Prostate gland (tissue), 2 donors: ENCODE data around the gene MMP14. TPM values are rescaled to one million over a fixed set of nuclear protein-coding genes. Genes with fewer than 3 reads are reported as not detected.
"Not testable (repeated sequence)": the region's sequence is repeated elsewhere in the genome, so short reads cannot be mapped to it uniquely, and the experiment has no call there.

ENCODE experiments used
- DNase-seq: peaks from one replicate; pipeline ENCODE4 v3.0.0-alpha.2; 2019; ENCODE audit warnings: low spot score
- H3K27ac ChIP-seq, 2 donors: fragments of 200-600 bp; sonication (generic); 2 replicates each; pipeline ENCODE4 v1.5.1; 2017 to 2019
- H3K27me3 ChIP-seq: fragments of 200-600 bp; sonication (generic); replicated peaks from 2 replicates; pipeline ENCODE4 v1.5.1; 2019; ENCODE audit not compliant: insufficient read depth
- H3K36me3 ChIP-seq, 2 donors: fragments of 200-600 bp; sonication (generic); 1 replicate in 1 of 2; 2 replicates in 1 of 2; pipeline versions ENCODE4 v1.5.1 to v1.8.1; 2017 to 2019
- H3K4me1 ChIP-seq: fragments of 200-600 bp; sonication (generic); replicated peaks from 2 replicates; pipeline ENCODE4 v1.5.1; 2019
- H3K4me3 ChIP-seq, 2 donors: fragments of 200-600 bp; sonication (generic); 2 replicates each; pipeline ENCODE4 v1.5.1; 2017 to 2019
- H3K9me3 ChIP-seq: fragments of 200-600 bp; sonication (generic); 2 replicates; pipeline ENCODE4 v1.5.1; 2017
- POLR2A ChIP-seq: fragments of 450-650 bp; IDR thresholded peaks from one replicate; pipeline ENCODE4 v1.6.1; 2016; ENCODE audit warnings: antibody characterized with exemption, mild to moderate bottlenecking
- POLR2AphosphoS5 ChIP-seq: sonication (generic); formaldehyde crosslinking; IDR thresholded peaks from one replicate; pipeline ENCODE4 v1.6.1; 2017; ENCODE audit warnings: antibody characterized with exemption
- WGBS: methylation state at CpG from one replicate; pipeline ENCODE4 v1.1.5; 2018; 5-methylcytosine and 5-hydroxymethylcytosine counted together
- intact Hi-C: fragments of 100-400 bp; cut with DNase I; formaldehyde crosslinking; loops from one replicate; pipeline ENCODE4 v1.14.2; 2022
- total RNA-seq, 2 donors: library from RNA; depleted of rRNA; stranded (reverse); fragments of >200 nt; gene quantifications; one replicate each; pipeline ENCODE4 v1.1.0, GENCODE V29; 2016
- TF ChIP-seq, protein P1 (sequence below), 4 experiments: fragments of 200-600 bp in 2 of 4; fragments of 450-650 bp in 2 of 4; sonication (generic) in 2 of 4; IDR thresholded peaks; 1 replicate in 3 of 4; 2 replicates in 1 of 4; pipeline ENCODE4 v1.5.1; 2016 to 2019; ENCODE audit warnings: antibody characterized with exemption in 4 of 4, mild to moderate bottlenecking in 2 of 4, moderate library complexity in 2 of 4

The MMP14 gene
- total RNA-seq, 2 donors from 2014 or later = 64.9 to 90.4 TPM

DNA sequence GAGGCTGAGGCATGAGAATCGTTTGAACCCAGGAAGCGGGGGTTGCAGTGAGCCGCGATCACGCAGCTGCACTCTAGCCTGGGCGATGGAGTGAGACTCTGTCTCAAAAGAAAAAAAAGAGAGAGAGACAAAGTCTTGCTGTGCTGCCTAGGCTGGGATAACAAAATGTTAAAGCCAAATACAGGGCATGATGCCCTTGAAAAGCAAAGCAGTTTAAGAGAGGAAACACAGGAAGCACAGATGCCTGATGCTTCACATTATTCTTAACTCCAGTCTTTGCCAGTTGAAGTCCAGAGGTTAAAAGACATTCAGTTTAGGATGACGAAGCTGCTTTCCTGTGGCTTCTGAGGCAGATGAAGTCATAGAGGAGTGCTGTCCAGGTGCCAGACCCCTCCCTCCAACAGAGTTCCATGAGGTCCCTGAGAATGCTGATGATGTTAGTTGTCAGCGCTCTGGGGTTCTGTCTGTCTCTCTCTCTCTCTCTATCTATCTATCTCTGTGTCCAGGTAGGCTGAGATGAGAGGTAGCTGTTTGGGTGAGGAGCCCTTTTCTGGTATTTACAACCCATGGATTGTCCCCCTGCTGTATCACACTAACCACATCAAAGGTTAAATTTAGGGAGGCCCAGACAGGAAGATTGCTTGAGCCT lies 11.6 kb upstream of the MMP14 start:
- intact Hi-C loops = loop anchor here (10.0 kb wide), 1 partner anchor 170 kb away; no protein-coding TSS in a partner anchor
- no peaks in the 10 kb centered on the region for H3K27me3 ChIP-seq
- DNase-seq = no peak
- no peak for TF ChIP-seq POLR2AphosphoS5
- H3K4me3 ChIP-seq = no peak overlapping the region
- H3K27ac ChIP-seq = no peak overlapping the region
- no peaks in the 10 kb centered on the region for H3K36me3 ChIP-seq
- WGBS = 63% methylated on average over 8 of the region's 8 CpGs
- no peaks in the 10 kb centered on the region for H3K4me1 ChIP-seq
- no peaks in the 10 kb centered on the region for H3K9me3 ChIP-seq

GRCh38 chr14:22829076-22829660 lies 7.2 kb upstream of the MMP14 start:
- H3K9me3 ChIP-seq, H3K4me1 ChIP-seq, H3K36me3 ChIP-seq, H3K27me3 ChIP-seq, DNase-seq: not testable (repeated sequence)
- H3K27ac ChIP-seq = peak overlapping the region; percentile 58 to 71
- 83% methylated on average over 12 of the region's 12 CpGs for WGBS
- peak overlapping the region; percentile 63 to 81 for H3K4me3 ChIP-seq
- intact Hi-C loops = loop anchor here (10.0 kb wide), 1 partner anchor 174 kb away; no protein-coding TSS in a partner anchor

DNA sequence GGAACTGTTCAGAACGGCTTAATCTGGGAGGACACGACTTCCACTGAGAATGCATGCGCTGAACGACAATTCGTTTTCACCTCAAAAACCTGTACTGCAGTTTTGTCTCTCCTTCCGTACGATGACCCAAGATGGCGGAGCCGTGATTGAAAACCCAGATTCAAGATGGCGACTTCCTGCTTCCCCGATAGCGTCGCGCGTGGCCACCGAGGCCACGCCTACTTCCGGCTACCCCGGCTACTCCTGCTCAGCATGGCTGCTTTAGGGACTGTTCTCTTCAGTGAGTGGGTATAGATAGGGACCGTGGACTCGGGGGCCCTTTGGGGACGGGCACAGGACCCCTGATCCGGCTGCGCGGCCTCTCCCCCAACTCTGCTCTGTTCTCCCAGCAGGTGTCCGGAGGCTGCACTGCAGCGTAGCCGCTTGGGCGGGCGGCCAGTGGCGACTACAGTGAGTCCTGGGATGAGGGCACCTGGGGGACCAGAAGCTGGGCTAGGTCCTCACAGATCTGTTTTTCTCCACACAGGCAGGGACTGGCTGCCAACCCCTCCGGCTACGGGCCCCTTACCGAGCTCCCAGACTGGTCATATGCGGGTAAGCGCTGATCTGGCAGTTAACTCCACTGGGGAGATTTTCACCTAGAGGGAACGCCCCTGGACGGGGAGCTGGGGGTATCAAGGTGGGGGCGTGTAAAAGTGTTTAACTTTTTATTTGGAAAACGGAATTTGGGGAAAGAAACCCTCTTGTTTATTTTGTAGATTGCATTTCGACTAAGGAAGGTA lies 6.5 kb upstream of the MMP14 start, which contains the start of gene MRPL52:
Gene MRPL52 (plus strand): TSS at position 227 of the 782 bp plus-strand sequence. CDS start 26 bp downstream, at position 253.
- H3K4me1 ChIP-seq = peaks cover 6% of the 10 kb centered on the region
- intact Hi-C loops = loop anchor here (10.0 kb wide), 1 partner anchor 175 kb away; no protein-coding TSS in a partner anchor
- no peaks in the 10 kb centered on the region for H3K9me3 ChIP-seq
- TF ChIP-seq, protein P1, sequence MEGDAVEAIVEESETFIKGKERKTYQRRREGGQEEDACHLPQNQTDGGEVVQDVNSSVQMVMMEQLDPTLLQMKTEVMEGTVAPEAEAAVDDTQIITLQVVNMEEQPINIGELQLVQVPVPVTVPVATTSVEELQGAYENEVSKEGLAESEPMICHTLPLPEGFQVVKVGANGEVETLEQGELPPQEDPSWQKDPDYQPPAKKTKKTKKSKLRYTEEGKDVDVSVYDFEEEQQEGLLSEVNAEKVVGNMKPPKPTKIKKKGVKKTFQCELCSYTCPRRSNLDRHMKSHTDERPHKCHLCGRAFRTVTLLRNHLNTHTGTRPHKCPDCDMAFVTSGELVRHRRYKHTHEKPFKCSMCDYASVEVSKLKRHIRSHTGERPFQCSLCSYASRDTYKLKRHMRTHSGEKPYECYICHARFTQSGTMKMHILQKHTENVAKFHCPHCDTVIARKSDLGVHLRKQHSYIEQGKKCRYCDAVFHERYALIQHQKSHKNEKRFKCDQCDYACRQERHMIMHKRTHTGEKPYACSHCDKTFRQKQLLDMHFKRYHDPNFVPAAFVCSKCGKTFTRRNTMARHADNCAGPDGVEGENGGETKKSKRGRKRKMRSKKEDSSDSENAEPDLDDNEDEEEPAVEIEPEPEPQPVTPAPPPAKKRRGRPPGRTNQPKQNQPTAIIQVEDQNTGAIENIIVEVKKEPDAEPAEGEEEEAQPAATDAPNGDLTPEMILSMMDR (IDR thresholded peaks at IDR 0.05) = peak in 1 of 4 experiments; percentile 7
- no peak for TF ChIP-seq POLR2A
- peak; percentile 94 for TF ChIP-seq POLR2AphosphoS5
- DNase-seq = peak; percentile 88
- peak within 1 kb of the TSS; percentile 63 to 81 for H3K4me3 ChIP-seq
- no peaks in the 10 kb centered on the region for H3K27me3 ChIP-seq
- H3K27ac ChIP-seq = peak within 1 kb of the TSS; percentile 58 to 71
- H3K36me3 ChIP-seq = peaks cover 0 to 9% of the 10 kb centered on the region in 2 donors
- WGBS = under 1% methylated on average over 41 of the region's 41 CpGs

DNA sequence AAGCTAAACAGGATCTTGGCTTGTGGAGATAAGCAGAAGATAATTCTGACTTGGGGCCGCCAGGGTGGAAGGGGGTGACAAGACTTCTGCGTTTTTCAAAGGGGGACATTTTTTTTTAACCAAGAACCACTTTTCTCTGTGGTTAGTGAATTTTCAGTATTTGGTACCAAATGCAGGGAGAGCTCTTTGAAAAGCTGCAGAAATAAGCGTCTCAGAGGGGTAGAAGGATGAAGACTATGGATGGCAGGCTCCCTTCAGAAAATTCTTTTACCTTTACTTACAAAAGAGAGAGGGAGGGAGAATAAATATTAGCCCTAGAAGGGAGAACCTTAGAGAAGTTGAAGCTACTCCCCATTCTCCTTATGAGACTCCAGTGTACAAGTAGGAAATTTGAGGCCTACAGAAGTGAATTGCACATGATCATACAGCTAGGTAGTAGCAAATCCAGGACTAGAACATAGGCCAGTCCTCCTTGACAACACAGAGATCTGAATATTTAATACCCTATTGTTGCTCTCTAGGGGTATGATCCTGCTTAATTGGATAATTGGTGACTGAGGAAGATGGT lies 5.9 kb upstream of the MMP14 start:
- no peak overlapping the region for H3K27ac ChIP-seq
- intact Hi-C loops = no loop called here
- H3K36me3 ChIP-seq = peaks cover 0 to 9% of the 10 kb centered on the region in 2 donors
- no peaks in the 10 kb centered on the region for H3K9me3 ChIP-seq
- TF ChIP-seq, protein P1 (IDR thresholded peaks at IDR 0.05) = no peak
- TF ChIP-seq POLR2A (no peak), POLR2AphosphoS5 (no peak)
- no peak for DNase-seq
- peak overlapping the region; percentile 63 to 81 for H3K4me3 ChIP-seq
- H3K4me1 ChIP-seq = peaks cover 6% of the 10 kb centered on the region
- WGBS = 19% methylated on average over 3 of the region's 3 CpGs
- H3K27me3 ChIP-seq = no peaks in the 10 kb centered on the region

DNA sequence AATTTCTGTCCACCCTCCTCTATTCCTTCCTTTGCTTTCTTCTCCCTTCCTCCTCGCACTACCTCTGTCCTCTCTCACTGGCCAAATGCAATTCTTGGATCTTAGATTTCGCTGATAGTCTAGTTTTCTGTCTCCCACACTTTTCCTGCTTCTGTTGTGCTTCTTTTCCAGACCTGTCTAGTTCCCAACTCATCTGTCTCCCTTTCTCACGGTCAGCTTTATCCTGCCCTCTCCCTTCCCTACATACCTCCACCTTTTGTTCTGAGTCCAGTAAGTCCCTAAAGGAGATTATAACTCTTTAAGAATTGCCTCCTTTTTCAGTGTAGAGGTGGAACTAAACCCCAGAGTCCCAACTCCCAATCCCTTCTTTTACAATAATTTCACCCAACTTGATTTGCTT lies 880 bp upstream of the MMP14 start:
- peaks cover 3% of the 10 kb centered on the region for H3K4me1 ChIP-seq
- TF ChIP-seq, protein P1 (IDR thresholded peaks at IDR 0.05) = no peak
- TF ChIP-seq POLR2AphosphoS5 (no peak), POLR2A (no peak)
- DNase-seq = no peak
- intact Hi-C loops = loop anchor here (5.0 kb wide), 1 partner anchor 248 kb away; the partner anchor contains the start of gene DAD1
- WGBS = 75% methylated on average over 3 of the region's 3 CpGs
- H3K27me3 ChIP-seq = no peaks in the 10 kb centered on the region
- no peaks in the 10 kb centered on the region for H3K9me3 ChIP-seq
- H3K36me3 ChIP-seq = peaks cover 0 to 9% of the 10 kb centered on the region in 2 donors
- no peak overlapping the region for H3K4me3 ChIP-seq
- H3K27ac ChIP-seq = peak overlapping the region in 1 of 2 donors; percentile 92
